Smooth muscle cell (in vitro differentiated cells): Measurements from ENCODE around the gene MED29. TPM values are rescaled to one million over a fixed set of nuclear protein-coding genes. Genes with fewer than 3 reads are reported as not detected.
A peak's percentile ranks its signal among the peaks of the same experiment; 100 is the strongest.

Experiments
- DNase-seq: peaks from one replicate; lab custom pipeline; 2025; ENCODE audit not compliant: unreplicated experiment; lab: John Stamatoyannopoulos, UW
- H2AFZ ChIP-seq: fragments of 200-600 bp; sonication (generic); 2 replicates; pipeline ENCODE4 v1.6.0; 2016; ENCODE audit warnings: antibody characterized with exemption, low read depth, mild to moderate bottlenecking
- H3F3A ChIP-seq: fragments of 200-600 bp; sonication (generic); 2 replicates; pipeline ENCODE4 v1.6.0; 2017; ENCODE audit warnings: antibody characterized with exemption, low read depth
- H3K27ac ChIP-seq: fragments of 200-600 bp; sonication (generic); 2 replicates; pipeline ENCODE4 v1.5.1; 2016; ENCODE audit warnings: low read depth, mild to moderate bottlenecking
- H3K27me3 ChIP-seq: fragments of 200-600 bp; sonication (generic); 2 replicates; pipeline ENCODE4 v1.6.1; 2016; ENCODE audit warnings: low read depth, mild to moderate bottlenecking
- H3K36me3 ChIP-seq: fragments of 200-600 bp; sonication (generic); 2 replicates; pipeline ENCODE4 v1.5.1; 2016; ENCODE audit warnings: low read depth
- H3K4me1 ChIP-seq: fragments of 200-600 bp; sonication (generic); 2 replicates; pipeline ENCODE4 v1.5.1; 2016; ENCODE audit warnings: low read depth
- H3K4me2 ChIP-seq: fragments of 200-600 bp; sonication (generic); 2 replicates; pipeline ENCODE4 v1.6.0; 2016; ENCODE audit warnings: mild to moderate bottlenecking
- H3K4me3 ChIP-seq: fragments of 200-600 bp; sonication (generic); 2 replicates; pipeline ENCODE4 v1.5.1; 2016; ENCODE audit warnings: mild to moderate bottlenecking
- H3K79me2 ChIP-seq: fragments of 200-600 bp; sonication (generic); 2 replicates; pipeline ENCODE4 v1.6.0; 2016; ENCODE audit warnings: low read depth, mild to moderate bottlenecking
- H3K9ac ChIP-seq: fragments of 200-600 bp; sonication (generic); 2 replicates; pipeline ENCODE4 v1.6.0; 2016; ENCODE audit warnings: low read depth
- H3K9me3 ChIP-seq: fragments of 200-600 bp; sonication (generic); replicated peaks from 2 replicates; pipeline ENCODE4 v1.5.1; 2016; ENCODE audit warnings: low read depth
- H4K20me1 ChIP-seq: fragments of 200-600 bp; sonication (generic); 2 replicates; pipeline ENCODE4 v1.6.0; 2016; ENCODE audit warnings: low read depth
- WGBS: methylation state at CpG from one replicate; pipeline ENCODE4 v1.1.7; 2016; ENCODE audit warnings: low lambda C conversion rate; 5-methylcytosine and 5-hydroxymethylcytosine counted together
- polyA plus RNA-seq: library from polyadenylated mRNA; unstranded; fragments of >200 nt; fragmentation: Nextera tagmentation; extraction: Ambion mirVana; gene quantifications from 2 replicates; pipeline ENCODE4 v1.2.1, GENCODE V29; 2016
- total RNA-seq: library from RNA; depleted of rRNA; stranded (reverse); fragments of >200 nt; gene quantifications from 2 replicates; pipeline ENCODE4 v1.2.3, GENCODE V29; 2014
- TF ChIP-seq, protein P1 (sequence below): fragments of 200-600 bp; sonication (generic); IDR thresholded peaks from 2 replicates; pipeline ENCODE4 v1.5.1; 2017; ENCODE audit warnings: borderline replicate concordance, mild to moderate bottlenecking, antibody characterized with exemption; ENCODE audit not compliant: insufficient read depth, poor library complexity, severe bottlenecking

Gene MED29
- total and polyA plus RNA-seq, 2 experiments from 2014 or later: 23.0 to 37.7 TPM

DNA sequence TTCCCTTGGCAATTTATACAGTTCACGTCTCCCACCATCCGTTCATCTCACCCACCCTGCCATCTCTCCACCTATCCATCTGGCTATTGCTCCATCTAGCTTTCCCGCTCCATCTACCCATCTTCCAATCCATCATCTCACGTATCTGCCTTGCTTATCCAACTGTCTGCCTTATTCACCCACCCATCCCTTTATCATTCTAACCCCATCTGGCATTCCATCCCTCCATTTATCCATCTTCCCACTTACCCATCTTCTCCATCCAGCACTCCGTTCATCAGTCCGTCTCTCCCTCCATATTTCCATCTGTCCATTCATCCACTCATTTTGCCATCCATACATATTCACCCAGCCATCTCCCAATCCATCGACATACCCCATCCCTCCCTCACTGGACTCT lies 34.6 kb downstream of the MED29 start:
- Histone ChIP-seq H3K79me2 (no peaks in the 10 kb centered on the region), H3F3A (peaks cover 40% of the 10 kb centered on the region), H3K27ac (peak overlapping the region; percentile 24), H2AFZ (no peak overlapping the region), H3K4me3 (no peak overlapping the region), H3K4me2 (no peak overlapping the region), H3K9ac (no peak overlapping the region), H3K36me3 (no peaks in the 10 kb centered on the region), H3K27me3 (no peaks in the 10 kb centered on the region), H3K4me1 (peaks cover 12% of the 10 kb centered on the region), H4K20me1 (no peaks in the 10 kb centered on the region), H3K9me3 (no peaks in the 10 kb centered on the region)
- no peak for DNase-seq
- TF ChIP-seq, protein P1, sequence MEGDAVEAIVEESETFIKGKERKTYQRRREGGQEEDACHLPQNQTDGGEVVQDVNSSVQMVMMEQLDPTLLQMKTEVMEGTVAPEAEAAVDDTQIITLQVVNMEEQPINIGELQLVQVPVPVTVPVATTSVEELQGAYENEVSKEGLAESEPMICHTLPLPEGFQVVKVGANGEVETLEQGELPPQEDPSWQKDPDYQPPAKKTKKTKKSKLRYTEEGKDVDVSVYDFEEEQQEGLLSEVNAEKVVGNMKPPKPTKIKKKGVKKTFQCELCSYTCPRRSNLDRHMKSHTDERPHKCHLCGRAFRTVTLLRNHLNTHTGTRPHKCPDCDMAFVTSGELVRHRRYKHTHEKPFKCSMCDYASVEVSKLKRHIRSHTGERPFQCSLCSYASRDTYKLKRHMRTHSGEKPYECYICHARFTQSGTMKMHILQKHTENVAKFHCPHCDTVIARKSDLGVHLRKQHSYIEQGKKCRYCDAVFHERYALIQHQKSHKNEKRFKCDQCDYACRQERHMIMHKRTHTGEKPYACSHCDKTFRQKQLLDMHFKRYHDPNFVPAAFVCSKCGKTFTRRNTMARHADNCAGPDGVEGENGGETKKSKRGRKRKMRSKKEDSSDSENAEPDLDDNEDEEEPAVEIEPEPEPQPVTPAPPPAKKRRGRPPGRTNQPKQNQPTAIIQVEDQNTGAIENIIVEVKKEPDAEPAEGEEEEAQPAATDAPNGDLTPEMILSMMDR: no peak
- WGBS: 96% methylated on average over 7 of the region's 7 CpGs

DNA sequence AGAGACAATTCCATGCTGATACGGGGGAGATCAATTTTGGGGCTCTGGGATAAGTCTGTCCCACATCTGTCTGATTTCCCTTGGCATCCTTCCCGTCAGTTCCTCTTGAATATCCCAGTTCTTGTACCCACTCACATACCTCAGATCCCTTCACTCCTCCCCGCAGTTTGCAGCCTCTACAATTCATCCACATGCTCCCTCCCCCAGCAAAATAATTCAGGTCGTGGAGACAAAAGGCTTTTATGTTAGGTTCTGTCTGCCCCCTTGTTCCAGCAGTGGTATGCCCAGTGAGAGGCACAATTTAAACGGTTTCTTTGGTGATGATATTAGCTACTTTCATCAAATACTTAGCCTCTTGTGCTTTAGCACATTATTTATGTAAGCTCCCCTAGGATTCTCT lies 35.0 kb downstream of the MED29 start:
- Histone ChIP-seq H3K4me1 (peaks cover 12% of the 10 kb centered on the region), H3K9ac (no peak overlapping the region)
- TF ChIP-seq, protein P1: no peak

DNA sequence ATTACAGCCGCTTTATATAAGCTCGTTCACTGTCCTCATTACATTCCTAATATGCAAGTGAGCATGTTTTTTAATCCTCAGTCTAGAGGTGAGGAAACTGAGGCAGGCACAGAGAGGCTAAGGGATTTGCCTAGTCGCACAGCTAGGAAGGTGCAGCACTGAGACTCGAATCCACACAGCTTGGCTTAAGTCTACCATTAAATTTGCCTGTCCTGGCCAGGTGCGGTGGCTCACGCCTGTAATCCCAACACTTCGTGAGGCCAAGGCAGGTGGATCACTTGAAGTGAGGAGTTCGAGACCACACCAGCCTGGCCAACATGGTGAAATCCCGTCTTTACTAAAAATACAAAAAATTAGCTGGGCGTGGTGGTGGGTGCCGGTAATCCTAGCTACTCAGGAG lies 36.5 kb downstream of the MED29 start:
- Histone ChIP-seq H3K4me1 (peaks cover 12% of the 10 kb centered on the region), H3K27me3 (no peaks in the 10 kb centered on the region), H3K4me3 (no peak overlapping the region), H2AFZ (no peak overlapping the region), H3K79me2 (peaks cover 3% of the 10 kb centered on the region), H3F3A (peaks cover 43% of the 10 kb centered on the region), H3K9me3 (no peaks in the 10 kb centered on the region), H3K4me2 (peak overlapping the region; percentile 73), H3K36me3 (no peaks in the 10 kb centered on the region), H4K20me1 (no peaks in the 10 kb centered on the region), H3K27ac (peak overlapping the region; percentile 85), H3K9ac (no peak overlapping the region)
- 95% methylated on average over 11 of the region's 11 CpGs for WGBS
- DNase-seq: no peak
- TF ChIP-seq, protein P1: no peak

More for the DNA sequence above, 35.0 kb downstream of the MED29 start:
- Histone ChIP-seq H3K4me3 (no peak overlapping the region), H4K20me1 (no peaks in the 10 kb centered on the region), H2AFZ (no peak overlapping the region), H3K4me2 (no peak overlapping the region), H3K27me3 (no peaks in the 10 kb centered on the region), H3K27ac (peak overlapping the region; percentile 24), H3K9me3 (no peaks in the 10 kb centered on the region), H3F3A (peaks cover 40% of the 10 kb centered on the region), H3K79me2 (no peaks in the 10 kb centered on the region), H3K36me3 (no peaks in the 10 kb centered on the region)
- no peak for DNase-seq
- 78% methylated on average over 5 of the region's 5 CpGs for WGBS
